Activated B cell treated with CpG ODN at 0.5 μM for 24 hours (primary cell): ENCODE data around the gene FCRL2. TPM values are rescaled to one million over a fixed set of nuclear protein-coding genes. Genes with fewer than 3 reads are reported as not detected.
A peak's percentile ranks its signal among the peaks of the same experiment; 100 is the strongest.

ENCODE experiments used
- ATAC-seq: fragments of 200-7000 bp; cut with Tn5 transposase; one replicate; pipeline ENCODE4 v1.10.0; 2021; ENCODE audit warnings: low read depth, mild to moderate bottlenecking, moderate library complexity
- CTCF ChIA-PET: fragments of 350-600 bp; sonication (Branson Sonifier 250); formaldehyde crosslinking; loops from one replicate; lab custom pipeline; 2021; ENCODE audit warnings: antibody characterized with exemption; lab: Charles Lee
- POLR2A ChIA-PET: fragments of 350-600 bp; sonication (Branson Sonifier 250); formaldehyde crosslinking; loops from one replicate; lab custom pipeline; 2021; ENCODE audit warnings: antibody characterized with exemption; lab: Charles Lee
- DNase-seq: peaks from one replicate; pipeline ENCODE4 v3.0.0; 2022
- H3K27ac Mint-ChIP-seq: one replicate; pipeline ENCODE4 v1.8.0; 2020; ENCODE audit warnings: mixed read lengths
- H3K27me3 Mint-ChIP-seq: one replicate; pipeline ENCODE4 v1.8.0; 2021; ENCODE audit warnings: mixed read lengths
- H3K36me3 Mint-ChIP-seq: one replicate; pipeline ENCODE4 v1.8.0; 2021; ENCODE audit warnings: low read depth, mixed read lengths
- H3K4me1 Mint-ChIP-seq: one replicate; pipeline ENCODE4 v1.8.0; 2021; ENCODE audit warnings: mixed read lengths
- H3K4me3 Mint-ChIP-seq: one replicate; pipeline ENCODE4 v1.8.0; 2020; ENCODE audit warnings: mild to moderate bottlenecking, mixed read lengths
- H3K9me3 Mint-ChIP-seq: one replicate; pipeline ENCODE4 v1.8.0; 2020; ENCODE audit warnings: mixed read lengths
- CTCF ChIP-seq: fragments of 200-600 bp; IDR thresholded peaks from one replicate; pipeline ENCODE4 v1.8.0; 2022; ENCODE audit warnings: antibody characterized with exemption, mild to moderate bottlenecking
- intact Hi-C: fragments of 100-400 bp; cut with micrococcal nuclease; formaldehyde crosslinking; loops from one replicate; pipeline ENCODE4 v1.15.1; 2024
- total RNA-seq: library from RNA; stranded (reverse); gene quantifications from 2 replicates; pipeline ENCODE4 v1.2.3, GENCODE V29; 2022

Gene FCRL2
- total RNA-seq, 1 donor from 2014 or later, result 51.6 TPM

DNA sequence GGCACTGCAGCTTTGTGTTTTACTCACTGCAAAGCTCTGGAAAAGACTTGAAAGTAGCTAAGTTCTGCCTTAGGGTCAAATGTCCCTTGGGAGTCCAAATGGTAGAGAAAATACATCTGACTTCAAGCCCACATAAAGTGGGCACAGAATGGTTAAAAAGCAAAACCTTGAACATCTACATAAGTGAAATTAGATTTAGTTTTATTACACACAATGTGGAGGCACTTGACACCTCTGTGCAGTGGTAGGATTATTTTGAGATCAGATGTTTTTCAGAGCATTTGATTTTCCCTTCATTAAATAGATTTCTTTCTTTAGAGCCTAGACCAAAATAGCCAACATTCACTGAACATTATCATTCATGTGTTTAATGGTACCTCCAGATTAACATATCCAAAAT is 65.1 kb downstream of the FCRL2 start:
- peaks cover 59% of the 10 kb centered on the region for H3K4me1 Mint-ChIP-seq
- H3K27ac Mint-ChIP-seq, result peak overlapping the region; percentile 81
- ChIA-PET CTCF (interaction anchor here (0.8 to 2.1 kb wide), 4 partner anchors 13 to 20 kb away, joined by 3 to 6 read pairs (median 4); no protein-coding TSS in a partner anchor), POLR2A (interaction anchor here (0.7 to 2.9 kb wide), 4 partner anchors 11 to 161 kb away, joined by 3 to 9 read pairs (median 8); partner anchors contain the start of gene FCRL3)
- H3K36me3 Mint-ChIP-seq, result no peaks in the 10 kb centered on the region
- H3K4me3 Mint-ChIP-seq, result no peak overlapping the region
- ATAC-seq (no peak), DNase-seq (no peak)
- H3K27me3 Mint-ChIP-seq, result no peaks in the 10 kb centered on the region
- TF ChIP-seq CTCF, result no peak
- peaks cover 5% of the 10 kb centered on the region for H3K9me3 Mint-ChIP-seq
- intact Hi-C loops, result no loop called here

DNA sequence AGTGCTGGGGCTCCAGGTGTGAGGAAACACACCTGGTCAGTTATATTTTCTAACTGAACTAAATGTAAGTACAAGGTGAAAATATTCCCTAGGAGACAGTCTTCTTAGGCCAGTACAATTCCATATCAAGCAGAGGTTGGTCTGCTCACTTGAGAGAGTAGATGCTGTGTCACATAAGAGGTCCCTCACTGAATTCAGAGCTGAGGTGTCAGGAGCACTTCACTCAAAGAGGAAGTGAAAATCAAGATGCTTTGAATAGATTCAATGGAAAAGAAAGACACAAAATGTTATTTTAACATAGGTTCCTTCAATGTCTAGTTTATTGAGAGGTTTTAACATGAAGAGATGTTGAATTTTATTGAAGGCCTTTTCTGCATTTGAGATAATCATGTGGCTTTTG is 72.1 kb downstream of the FCRL2 start:
- intact Hi-C loops, result loop anchor here (1.0 kb wide), 1 partner anchor 20 kb away; no protein-coding TSS in a partner anchor
- Mint-ChIP-seq H3K36me3 (peaks cover 2% of the 10 kb centered on the region), H3K27me3 (no peaks in the 10 kb centered on the region), H3K4me1 (peaks cover 95% of the 10 kb centered on the region), H3K27ac (peak overlapping the region; percentile 74), H3K9me3 (peaks cover 5% of the 10 kb centered on the region), H3K4me3 (peak overlapping the region; percentile 42)
- ChIA-PET POLR2A (interaction anchor here (0.9 to 2.8 kb wide), 4 partner anchors 13 to 125 kb away, joined by 3 to 18 read pairs (median 3); no protein-coding TSS in a partner anchor), CTCF (interaction anchor here (1.0 to 1.5 kb wide), 3 partner anchors 14 to 125 kb away, joined by 3 to 4 read pairs (median 3); no protein-coding TSS in a partner anchor)
- ATAC-seq, result peak; percentile 71
- no peak for TF ChIP-seq CTCF
- DNase-seq, result no peak

DNA sequence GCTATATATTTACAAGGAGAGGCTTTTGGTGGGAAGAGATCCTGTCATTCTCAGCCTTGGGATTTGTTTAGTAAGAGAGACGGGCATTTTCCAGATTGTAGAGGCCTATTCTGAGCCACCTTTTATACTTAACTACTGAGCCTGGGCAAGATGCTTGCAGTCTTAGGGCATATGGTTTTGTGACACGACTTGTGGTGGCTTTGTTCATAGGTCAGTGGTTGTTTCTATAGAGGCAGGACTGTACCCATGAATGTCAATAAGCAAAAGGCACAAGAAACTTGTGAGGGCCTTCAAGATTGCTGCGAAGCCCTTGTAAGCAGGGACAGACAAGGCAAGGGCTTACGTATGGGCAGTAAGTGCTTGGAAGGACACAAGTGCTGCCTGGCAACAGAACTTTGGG is 73.0 kb downstream of the FCRL2 start:
- DNase-seq (no peak), ATAC-seq (no peak)
- H3K27me3 Mint-ChIP-seq, result no peaks in the 10 kb centered on the region
- peaks cover 5% of the 10 kb centered on the region for H3K9me3 Mint-ChIP-seq
- H3K4me3 Mint-ChIP-seq, result no peak overlapping the region
- POLR2A ChIA-PET, result interaction anchor here (1.0 to 1.5 kb wide), 3 partner anchors 12 to 124 kb away, joined by 3 read pairs; no protein-coding TSS in a partner anchor
- H3K27ac Mint-ChIP-seq, result peak overlapping the region; percentile 74
- H3K4me1 Mint-ChIP-seq, result peaks cover 95% of the 10 kb centered on the region
- no peak for TF ChIP-seq CTCF
- peaks cover 9% of the 10 kb centered on the region for H3K36me3 Mint-ChIP-seq
- CTCF ChIA-PET, result no interaction called here
- intact Hi-C loops, result no loop called here

- H3K27me3 Mint-ChIP-seq, result no peaks in the 10 kb centered on the region
- no peak for ATAC-seq
- no peak for DNase-seq
- no peaks in the 10 kb centered on the region for H3K9me3 Mint-ChIP-seq
- no peak for TF ChIP-seq CTCF
- intact Hi-C loops, result no loop called here
- peaks cover 14% of the 10 kb centered on the region for H3K36me3 Mint-ChIP-seq
- ChIA-PET CTCF (no interaction called here), POLR2A (interaction anchor here (1.0 kb wide), 1 partner anchor 119 kb away, joined by 3 read pairs; no protein-coding TSS in a partner anchor)
- H3K4me3 Mint-ChIP-seq, result no peak overlapping the region
- H3K27ac Mint-ChIP-seq, result peak overlapping the region; percentile 51
- H3K4me1 Mint-ChIP-seq, result peaks cover 95% of the 10 kb centered on the region
Observed at GRCh38 chr1:157702308-157702825, 74.6 kb downstream of the FCRL2 start.

- DNase-seq (no peak), ATAC-seq (peak; percentile 69)
- Mint-ChIP-seq H3K9me3 (no peaks in the 10 kb centered on the region), H3K4me1 (peaks cover 95% of the 10 kb centered on the region), H3K36me3 (peaks cover 21% of the 10 kb centered on the region), H3K4me3 (peak within 1 kb of the TSS; percentile 88), H3K27me3 (no peaks in the 10 kb centered on the region), H3K27ac (peak within 1 kb of the TSS; percentile 92)
- intact Hi-C loops, result loop anchor here (2.0 kb wide), 1 partner anchor 72 kb away; no protein-coding TSS in a partner anchor
- ChIA-PET CTCF (interaction anchor here (0.6 to 3.0 kb wide), 11 partner anchors 9 to 422 kb away, joined by 3 to 26 read pairs (median 4); partner anchors contain the start of gene FCRL4), POLR2A (interaction anchor here (0.7 to 1.7 kb wide), 19 partner anchors 8 to 135 kb away, joined by 3 to 30 read pairs (median 4); partner anchors contain the start of genes FCRL2 and FCRL4)
- TF ChIP-seq CTCF, result no peak
Observed at GRCh38 chr1:157700732-157701131, 76.2 kb downstream of the FCRL2 start, which contains the start of gene FCRL3. FCRL3 (minus strand) TSS chr1:157700769; CDS start chr1:157700489, 280 bp downstream.
